Measurements from ENCODE around the gene PRKAG1. TPM values are rescaled to one million over a fixed set of nuclear protein-coding genes. Genes with fewer than 3 reads are reported as not detected.

PRKAG1 gene
- total RNA-seq, 2 donors from 2014 or later = 25.4 to 26.4 TPM

- peak; percentile 91 for ATAC-seq
- no peaks in the 10 kb centered on the region for H3K9me3 ChIP-seq
- WGBS, 2 donors = 0% methylated on average over 12 to 69 of the region's 74 CpGs
- peaks cover 39% of the 10 kb centered on the region for H3K4me1 ChIP-seq
- peak; percentile 86 to 92 (median 90) for DNase-seq
- no peaks in the 10 kb centered on the region for H3K27me3 ChIP-seq
- no peaks in the 10 kb centered on the region for H3K36me3 ChIP-seq (replicated peaks in 1 of 2; ENCODE audit: insufficient read depth in 1 of 2, low read depth in 2 of 2)
- TF ChIP-seq, protein P1, sequence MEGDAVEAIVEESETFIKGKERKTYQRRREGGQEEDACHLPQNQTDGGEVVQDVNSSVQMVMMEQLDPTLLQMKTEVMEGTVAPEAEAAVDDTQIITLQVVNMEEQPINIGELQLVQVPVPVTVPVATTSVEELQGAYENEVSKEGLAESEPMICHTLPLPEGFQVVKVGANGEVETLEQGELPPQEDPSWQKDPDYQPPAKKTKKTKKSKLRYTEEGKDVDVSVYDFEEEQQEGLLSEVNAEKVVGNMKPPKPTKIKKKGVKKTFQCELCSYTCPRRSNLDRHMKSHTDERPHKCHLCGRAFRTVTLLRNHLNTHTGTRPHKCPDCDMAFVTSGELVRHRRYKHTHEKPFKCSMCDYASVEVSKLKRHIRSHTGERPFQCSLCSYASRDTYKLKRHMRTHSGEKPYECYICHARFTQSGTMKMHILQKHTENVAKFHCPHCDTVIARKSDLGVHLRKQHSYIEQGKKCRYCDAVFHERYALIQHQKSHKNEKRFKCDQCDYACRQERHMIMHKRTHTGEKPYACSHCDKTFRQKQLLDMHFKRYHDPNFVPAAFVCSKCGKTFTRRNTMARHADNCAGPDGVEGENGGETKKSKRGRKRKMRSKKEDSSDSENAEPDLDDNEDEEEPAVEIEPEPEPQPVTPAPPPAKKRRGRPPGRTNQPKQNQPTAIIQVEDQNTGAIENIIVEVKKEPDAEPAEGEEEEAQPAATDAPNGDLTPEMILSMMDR (IDR thresholded peaks at IDR 0.05) = peak in 4 of 7 experiments; percentile 49 to 97 (median 82)
- TF ChIP-seq POLR2A (IDR thresholded peaks at IDR 0.05) = peak; percentile 50 to 76 (median 73)
- peak within 1 kb of the TSS; percentile 72 to 87 for H3K4me3 ChIP-seq
- intact Hi-C loops (cut with DNase I) = no loop called here
- H3K27ac ChIP-seq = peak within 1 kb of the TSS; percentile 84 to 97 (median 95)
Measured at GRCh38 chr12:49060237-49061156, 41.9 kb upstream of the PRKAG1 start, which contains the start of gene KMT2D. Gene KMT2D (minus strand): TSS chr12:49060794. CDS start chr12:49055324, 5,470 bp downstream.

DNA sequence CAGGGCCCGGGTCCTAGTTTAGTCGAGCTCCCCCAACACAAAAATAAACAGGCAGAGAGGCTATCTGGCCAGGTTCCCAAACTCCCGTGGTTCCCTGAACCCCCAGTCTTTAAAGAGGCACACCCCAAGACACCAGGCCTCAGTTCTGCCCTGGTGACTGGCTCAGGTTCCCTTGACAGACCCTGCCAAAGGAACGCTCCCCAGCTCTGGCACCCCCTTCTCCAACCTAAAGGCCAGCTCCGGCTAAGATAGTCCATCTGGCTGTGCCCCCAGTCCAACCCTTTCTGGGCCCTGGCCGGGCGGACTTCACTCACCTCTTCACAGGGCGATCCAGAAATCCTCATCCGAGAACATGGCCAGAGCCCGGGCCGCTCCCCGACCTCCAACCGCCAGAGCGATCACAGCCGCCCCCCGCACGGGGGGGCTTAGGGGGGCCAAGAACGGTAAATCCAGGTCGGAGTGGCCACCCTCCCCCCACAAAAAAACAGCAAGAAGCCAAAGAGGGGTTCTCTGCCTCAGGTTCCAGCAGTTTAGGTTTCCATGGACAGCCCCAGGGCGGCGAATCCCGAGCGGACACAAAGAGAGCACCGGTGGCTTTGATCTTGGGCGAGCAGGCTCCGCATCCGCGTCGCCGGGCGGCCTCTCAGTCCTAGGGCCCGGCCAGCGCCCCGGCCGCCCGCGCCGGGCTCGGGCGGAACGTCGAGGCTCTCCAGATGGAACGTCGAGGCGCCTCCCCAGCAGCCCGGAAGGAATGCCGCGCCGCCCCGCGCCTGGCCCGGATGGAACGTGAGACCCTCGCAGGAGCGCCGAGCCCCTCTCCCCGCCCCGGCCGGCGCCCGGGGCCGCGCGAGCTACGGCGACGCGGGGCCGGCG, 41.0 kb upstream of the PRKAG1 start:
- intact Hi-C loops (cut with DNase I) = no loop called here
- H3K27ac ChIP-seq = peak overlapping the region; percentile 84 to 97 (median 95)
- no peaks in the 10 kb centered on the region for H3K9me3 ChIP-seq
- peaks cover 48% of the 10 kb centered on the region for H3K4me1 ChIP-seq
- peak; percentile 27 for ATAC-seq
- no peak for TF ChIP-seq POLR2A (IDR thresholded peaks at IDR 0.05)
- TF ChIP-seq, protein P1 (IDR thresholded peaks at IDR 0.05) = no peak
- H3K36me3 ChIP-seq (replicated peaks in 1 of 2; ENCODE audit: insufficient read depth in 1 of 2, low read depth in 2 of 2) = no peaks in the 10 kb centered on the region
- peak in 3 of 4 donors; percentile 30 to 38 (median 33) for DNase-seq
- WGBS, 2 donors = 0% methylated on average over 5 to 45 of the region's 70 CpGs
- H3K27me3 ChIP-seq = no peaks in the 10 kb centered on the region
- H3K4me3 ChIP-seq = peak overlapping the region; percentile 72 to 87

DNA sequence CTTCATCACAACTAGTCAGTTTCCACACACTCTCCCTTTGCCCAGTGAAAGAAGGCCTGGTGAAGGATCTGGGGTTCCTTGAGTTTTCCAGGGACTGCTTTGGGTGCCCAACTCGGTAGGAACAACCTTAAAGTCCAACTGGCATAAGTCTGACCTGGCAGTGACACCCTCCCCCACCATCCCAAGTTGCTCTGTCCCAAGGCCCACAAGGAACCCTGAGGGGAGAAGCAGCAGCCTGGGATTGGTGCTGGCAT, 40.4 kb upstream of the PRKAG1 start:
- Histone ChIP-seq H3K4me1 (peaks cover 54% of the 10 kb centered on the region), H3K36me3 (replicated peaks in 1 of 2; ENCODE audit: insufficient read depth in 1 of 2, low read depth in 2 of 2) (no peaks in the 10 kb centered on the region), H3K9me3 (no peaks in the 10 kb centered on the region), H3K27me3 (no peaks in the 10 kb centered on the region), H3K27ac (peak overlapping the region in 3 of 4 donors; percentile 84 to 97 (median 97)), H3K4me3 (peak overlapping the region; percentile 72 to 87)
- intact Hi-C loops (cut with DNase I) = no loop called here
- ATAC-seq (no peak), DNase-seq (no peak)
- WGBS, 2 donors = 0% methylated on average over 1 of the region's 1 CpG; no CpG with 5 or more reads in 1 of the 2 donors
- TF ChIP-seq, protein P1 (IDR thresholded peaks at IDR 0.05) = no peak
- TF ChIP-seq POLR2A (IDR thresholded peaks at IDR 0.05) = no peak

DNA sequence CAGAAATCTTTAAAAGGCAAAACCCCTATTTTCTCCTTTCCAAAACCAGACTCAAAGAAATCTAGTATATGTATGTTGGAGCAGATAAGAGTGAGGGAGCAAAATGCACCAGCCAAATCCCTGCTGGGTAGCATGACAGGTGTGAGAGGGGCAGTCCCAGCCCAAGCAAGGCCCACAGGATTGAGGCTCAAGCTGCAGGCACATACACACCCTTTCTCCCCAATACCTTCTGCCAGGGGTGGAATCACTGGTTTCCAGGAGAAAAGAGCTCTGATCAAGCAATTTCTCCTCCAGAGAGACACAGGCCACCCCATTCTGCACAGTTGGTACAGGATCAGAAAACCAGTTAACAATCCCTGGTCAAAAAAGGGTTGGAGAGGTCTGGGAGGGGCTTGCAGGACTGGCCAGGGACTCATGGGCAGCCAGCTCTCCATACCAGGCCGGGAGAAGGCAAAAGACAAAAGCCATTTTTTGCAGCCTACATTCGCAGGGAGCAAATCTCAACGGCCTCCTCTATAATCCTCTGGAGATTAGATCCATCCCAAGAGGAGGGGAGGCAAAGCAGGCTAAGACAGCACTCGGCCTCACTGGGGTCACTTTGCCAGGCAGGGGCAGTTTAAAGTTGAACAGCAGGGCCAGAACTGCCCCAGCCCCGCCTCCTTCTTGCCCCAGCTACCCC, 39.9 kb upstream of the PRKAG1 start:
- ATAC-seq = no peak
- DNase-seq = no peak
- peaks cover 58% of the 10 kb centered on the region for H3K4me1 ChIP-seq

More for the DNA sequence above, 39.9 kb upstream of the PRKAG1 start:
- Histone ChIP-seq H3K4me3 (peak overlapping the region; percentile 72 to 87), H3K9me3 (no peaks in the 10 kb centered on the region), H3K27me3 (no peaks in the 10 kb centered on the region), H3K36me3 (replicated peaks in 1 of 2; ENCODE audit: insufficient read depth in 1 of 2, low read depth in 2 of 2) (peaks cover 0 to 4% of the 10 kb centered on the region in 2 donors), H3K27ac (peak overlapping the region in 3 of 4 donors; percentile 84 to 97 (median 97))
- 0 to 3% methylated on average over 4 to 5 of the region's 5 CpGs for WGBS, 2 donors
- intact Hi-C loops (cut with DNase I) = no loop called here
- no peak for TF ChIP-seq POLR2A (IDR thresholded peaks at IDR 0.05)
- TF ChIP-seq, protein P1 (IDR thresholded peaks at IDR 0.05) = no peak

Measured in body of pancreas (tissue), 4 donors.